Neural progenitor cell (in vitro differentiated cells): Measurements from ENCODE around the gene MTAP.

Experiments used
- EZH2 ChIP-seq: fragments of 200-600 bp; sonication (generic); IDR thresholded peaks from 2 replicates; pipeline ENCODE4 v1.6.1; 2017; ENCODE audit warnings: antibody characterized with exemption, mild to moderate bottlenecking, moderate library complexity
- TF ChIP-seq, protein P1 (sequence below): fragments of 200-600 bp; sonication (generic); IDR thresholded peaks from 2 replicates; pipeline ENCODE4 v1.5.1; 2017; ENCODE audit warnings: antibody characterized with exemption, mild to moderate bottlenecking

DNA sequence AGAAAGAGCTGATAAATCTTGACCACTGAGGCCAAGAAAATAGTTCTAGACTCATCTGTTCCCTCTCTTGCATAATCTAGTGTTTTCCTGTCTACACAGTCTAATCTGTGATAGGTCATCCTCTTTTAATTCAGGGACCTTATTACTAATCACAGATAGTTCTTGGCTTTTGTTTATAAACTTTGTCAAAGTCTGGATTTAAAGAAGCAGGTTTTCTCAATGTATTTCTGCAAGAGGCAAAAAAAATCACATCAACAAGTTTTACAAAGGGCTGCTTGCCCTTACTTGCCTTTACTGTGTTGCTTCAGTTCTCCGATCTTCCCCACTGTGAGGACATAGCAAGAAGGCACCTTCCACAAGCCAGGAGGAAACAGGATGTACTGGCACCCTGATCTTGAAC lies 43.9 kb upstream of the MTAP start:
- TF ChIP-seq, protein P1, sequence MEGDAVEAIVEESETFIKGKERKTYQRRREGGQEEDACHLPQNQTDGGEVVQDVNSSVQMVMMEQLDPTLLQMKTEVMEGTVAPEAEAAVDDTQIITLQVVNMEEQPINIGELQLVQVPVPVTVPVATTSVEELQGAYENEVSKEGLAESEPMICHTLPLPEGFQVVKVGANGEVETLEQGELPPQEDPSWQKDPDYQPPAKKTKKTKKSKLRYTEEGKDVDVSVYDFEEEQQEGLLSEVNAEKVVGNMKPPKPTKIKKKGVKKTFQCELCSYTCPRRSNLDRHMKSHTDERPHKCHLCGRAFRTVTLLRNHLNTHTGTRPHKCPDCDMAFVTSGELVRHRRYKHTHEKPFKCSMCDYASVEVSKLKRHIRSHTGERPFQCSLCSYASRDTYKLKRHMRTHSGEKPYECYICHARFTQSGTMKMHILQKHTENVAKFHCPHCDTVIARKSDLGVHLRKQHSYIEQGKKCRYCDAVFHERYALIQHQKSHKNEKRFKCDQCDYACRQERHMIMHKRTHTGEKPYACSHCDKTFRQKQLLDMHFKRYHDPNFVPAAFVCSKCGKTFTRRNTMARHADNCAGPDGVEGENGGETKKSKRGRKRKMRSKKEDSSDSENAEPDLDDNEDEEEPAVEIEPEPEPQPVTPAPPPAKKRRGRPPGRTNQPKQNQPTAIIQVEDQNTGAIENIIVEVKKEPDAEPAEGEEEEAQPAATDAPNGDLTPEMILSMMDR, result no peak
- TF ChIP-seq EZH2, result no peak
